Measurements from ENCODE around the gene AOC3. TPM values are rescaled to one million over a fixed set of nuclear protein-coding genes. Genes with fewer than 3 reads are reported as not detected.

The AOC3 gene
- total and polyA plus RNA-seq, 2 of the 4 experiments (the other 2 are of a cell fraction) = 0.17 TPM; not detected in 1

- BruUV-seq (replicated peaks) = no TSS peak
- CTCF ChIA-PET = interaction anchor here (0.5 kb wide), 1 partner anchor 52 kb away, joined by 4 read pairs; no protein-coding TSS in a partner anchor
Measured at GRCh38 chr17:42857389-42857788, 6.4 kb downstream of the AOC3 start.

More at GRCh38 chr17:42857389-42857788, 6.4 kb downstream of the AOC3 start:
- Histone ChIP-seq H2BK5ac (ENCODE audit: low read depth, low read length, poor library complexity, severe bottlenecking) (no peak overlapping the region), H4K91ac (ENCODE audit: insufficient read depth, low read depth, low read length) (no peak overlapping the region), H3K14ac (replicated peaks; ENCODE audit: low read depth, low read length) (no peak overlapping the region), H3K56ac (ENCODE audit: extremely low read depth, insufficient read depth, low read length) (no peak overlapping the region), H3K27me3 (ENCODE audit: control insufficient read depth, insufficient read depth, low read length) (peaks cover 20% of the 10 kb centered on the region), H2AK5ac (ENCODE audit: low read depth, low read length) (no peak overlapping the region), H3K9me3 (ENCODE audit: control insufficient read depth, insufficient read depth, low read length) (no peaks in the 10 kb centered on the region), H2AK9ac (replicated peaks; ENCODE audit: low read depth, low read length, poor library complexity) (no peak overlapping the region), H3K4me1 (ENCODE audit: control insufficient read depth, insufficient read depth, low read length) (no peaks in the 10 kb centered on the region), H3K27ac (ENCODE audit: insufficient read depth, low read length) (no peak overlapping the region), H2AFZ (replicated peaks; ENCODE audit: low read length, poor library complexity) (no peak overlapping the region), H3K18ac (ENCODE audit: low read depth, low read length) (no peak overlapping the region), H3K23ac (ENCODE audit: low read depth, low read length) (no peak overlapping the region), H3K9ac (ENCODE audit: low read depth, low read length) (no peak overlapping the region), H3K4ac (ENCODE audit: low read depth, low read length) (no peak overlapping the region), H3K4me2 (ENCODE audit: low read depth, low read length) (no peak overlapping the region), H3K9me1 (ENCODE audit: insufficient read depth, low read length) (no peaks in the 10 kb centered on the region), H2BK15ac (ENCODE audit: low read depth, low read length) (no peak overlapping the region), H4K8ac (ENCODE audit: low read depth in 2 of 2, low read length in 2 of 2) (no peak overlapping the region), H3K36me3 (ENCODE audit: control insufficient read depth, insufficient read depth, low read length) (no peaks in the 10 kb centered on the region), H3K4me3 (ENCODE audit: insufficient read depth, low read depth, low read length) (no peak overlapping the region), H3K79me1 (ENCODE audit: low read depth in 1 of 2, low read length in 2 of 2) (no peaks in the 10 kb centered on the region), H2BK120ac (ENCODE audit: low read depth, low read length) (no peak overlapping the region), H4K20me1 (ENCODE audit: insufficient read depth, low read length) (no peaks in the 10 kb centered on the region), H2BK20ac (ENCODE audit: low read depth, low read length) (no peak overlapping the region), H4K5ac (ENCODE audit: low read depth, low read length) (no peak overlapping the region)
- dilution Hi-C loops (cut with HindIII; ENCODE audit: low sequenced_read_pairs, unreplicated experiment) = no loop called here
- WGBS, 2 experiments (ENCODE audit: extremely low coverage in 2 of 2, insufficient read length in 1 of 2) = no CpG with 5 or more reads among the region's 1 CpG
- intact Hi-C loops (cut with micrococcal nuclease) = no loop called here
- no peak for TF ChIP-seq CTCF (conservative IDR thresholded peaks at IDR 0.05; ENCODE audit: low read depth, low read length)
- no peak for TF ChIP-seq MAZ (IDR thresholded peaks at IDR 0.05; ENCODE audit: borderline replicate concordance, low read depth, low read length)
- no peak for TF ChIP-seq POLR2A (IDR thresholded peaks at IDR 0.05; ENCODE audit: low read depth, low read length)
- TF ChIP-seq SMC3 (IDR thresholded peaks at IDR 0.05; ENCODE audit: low read depth, low read length) = no peak
- no peak for TF ChIP-seq RAD21 (IDR thresholded peaks at IDR 0.05; ENCODE audit: low read length)
- no peak for TF ChIP-seq RFX5 (IDR thresholded peaks at IDR 0.05; ENCODE audit: low read depth, low read length)
- TF ChIP-seq BHLHE40 (IDR thresholded peaks at IDR 0.05; ENCODE audit: low read depth, low read length) = no peak
- TF ChIP-seq USF2 (IDR thresholded peaks at IDR 0.05; ENCODE audit: low read depth, low read length) = no peak
- in situ Hi-C loops (cut with MboI; ENCODE audit: low sequenced_read_pairs) = no loop called here
- DNase-seq (no peak), ATAC-seq (ENCODE audit: low read depth) (no peak)
- POLR2A ChIA-PET (ENCODE audit: unreplicated experiment) = no interaction called here

Measured in IMR-90 (cell line).